Measurements from ENCODE around the gene SLC43A2. TPM values are rescaled to one million over a fixed set of nuclear protein-coding genes. Genes with fewer than 3 reads are reported as not detected.

Gene SLC43A2
- total RNA-seq, 1 donor from 2014 or later = 39.9 TPM

DNA sequence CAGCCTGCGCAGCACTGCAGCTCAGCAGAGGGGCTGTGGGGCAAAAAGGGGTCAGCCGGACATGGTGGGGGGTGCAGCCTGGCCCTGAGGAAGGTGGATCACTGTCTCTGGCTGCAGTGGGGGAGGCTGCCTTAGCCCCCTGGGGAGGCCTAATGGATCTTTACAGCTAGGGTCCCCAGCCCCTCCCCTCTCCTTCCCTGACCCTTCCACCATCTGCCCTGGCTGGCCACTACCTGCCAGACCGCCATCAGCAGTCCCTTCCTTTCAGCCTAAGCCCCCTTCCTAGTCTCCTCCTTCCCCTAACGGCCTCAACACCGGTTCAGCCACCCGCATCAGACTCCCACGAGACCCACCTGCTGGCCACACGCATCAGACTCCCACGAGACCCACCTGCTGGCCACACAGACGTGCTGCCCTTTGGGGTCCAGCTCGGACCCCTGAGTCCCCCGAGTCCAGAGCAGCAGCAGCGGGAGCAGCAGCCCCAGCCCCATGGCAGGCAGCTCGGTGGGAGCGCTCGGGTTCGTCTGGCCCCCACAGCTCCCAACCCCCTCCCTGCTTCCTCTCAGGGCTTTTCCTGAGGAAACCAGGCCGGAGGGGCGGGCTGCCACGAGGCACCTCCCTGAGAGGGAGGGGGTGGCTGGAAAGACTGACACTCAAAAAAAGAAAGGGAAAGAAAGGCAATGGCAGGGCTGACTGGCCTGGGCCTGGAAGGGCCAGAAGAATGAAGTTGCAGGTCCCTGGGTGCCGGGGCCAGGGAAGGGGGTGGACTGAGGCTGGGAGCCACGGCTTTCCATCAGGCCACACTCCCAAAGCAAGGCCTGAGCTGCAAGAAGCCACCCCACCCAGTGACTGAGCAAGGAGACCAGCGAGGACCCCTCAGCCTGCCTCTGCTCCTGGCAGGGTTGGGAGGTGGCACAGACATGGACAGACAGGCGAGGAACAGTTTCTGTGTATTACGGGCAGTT lies 16.9 kb upstream of the SLC43A2 start, which contains the start of gene SCARF1:
TSS of gene SCARF1 (minus strand) at position 526 of the 965 bp plus-strand sequence. CDS start at position 491, 35 bp downstream.
- H3K27ac ChIP-seq = peak within 1 kb of the TSS; percentile 84
- peak; percentile 82 for DNase-seq
- peaks cover 3% of the 10 kb centered on the region for H3K36me3 ChIP-seq
- H3K9me3 ChIP-seq = no peaks in the 10 kb centered on the region
- intact Hi-C loops (cut with DNase I) = no loop called here
- H3K4me3 ChIP-seq = peak within 1 kb of the TSS; percentile 51
- TF ChIP-seq, protein P1, sequence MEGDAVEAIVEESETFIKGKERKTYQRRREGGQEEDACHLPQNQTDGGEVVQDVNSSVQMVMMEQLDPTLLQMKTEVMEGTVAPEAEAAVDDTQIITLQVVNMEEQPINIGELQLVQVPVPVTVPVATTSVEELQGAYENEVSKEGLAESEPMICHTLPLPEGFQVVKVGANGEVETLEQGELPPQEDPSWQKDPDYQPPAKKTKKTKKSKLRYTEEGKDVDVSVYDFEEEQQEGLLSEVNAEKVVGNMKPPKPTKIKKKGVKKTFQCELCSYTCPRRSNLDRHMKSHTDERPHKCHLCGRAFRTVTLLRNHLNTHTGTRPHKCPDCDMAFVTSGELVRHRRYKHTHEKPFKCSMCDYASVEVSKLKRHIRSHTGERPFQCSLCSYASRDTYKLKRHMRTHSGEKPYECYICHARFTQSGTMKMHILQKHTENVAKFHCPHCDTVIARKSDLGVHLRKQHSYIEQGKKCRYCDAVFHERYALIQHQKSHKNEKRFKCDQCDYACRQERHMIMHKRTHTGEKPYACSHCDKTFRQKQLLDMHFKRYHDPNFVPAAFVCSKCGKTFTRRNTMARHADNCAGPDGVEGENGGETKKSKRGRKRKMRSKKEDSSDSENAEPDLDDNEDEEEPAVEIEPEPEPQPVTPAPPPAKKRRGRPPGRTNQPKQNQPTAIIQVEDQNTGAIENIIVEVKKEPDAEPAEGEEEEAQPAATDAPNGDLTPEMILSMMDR (IDR thresholded peaks at IDR 0.05) = no peak
- H3K4me1 ChIP-seq = peaks cover 54% of the 10 kb centered on the region
- no peaks in the 10 kb centered on the region for H3K27me3 ChIP-seq
- ATAC-seq = no peak

DNA sequence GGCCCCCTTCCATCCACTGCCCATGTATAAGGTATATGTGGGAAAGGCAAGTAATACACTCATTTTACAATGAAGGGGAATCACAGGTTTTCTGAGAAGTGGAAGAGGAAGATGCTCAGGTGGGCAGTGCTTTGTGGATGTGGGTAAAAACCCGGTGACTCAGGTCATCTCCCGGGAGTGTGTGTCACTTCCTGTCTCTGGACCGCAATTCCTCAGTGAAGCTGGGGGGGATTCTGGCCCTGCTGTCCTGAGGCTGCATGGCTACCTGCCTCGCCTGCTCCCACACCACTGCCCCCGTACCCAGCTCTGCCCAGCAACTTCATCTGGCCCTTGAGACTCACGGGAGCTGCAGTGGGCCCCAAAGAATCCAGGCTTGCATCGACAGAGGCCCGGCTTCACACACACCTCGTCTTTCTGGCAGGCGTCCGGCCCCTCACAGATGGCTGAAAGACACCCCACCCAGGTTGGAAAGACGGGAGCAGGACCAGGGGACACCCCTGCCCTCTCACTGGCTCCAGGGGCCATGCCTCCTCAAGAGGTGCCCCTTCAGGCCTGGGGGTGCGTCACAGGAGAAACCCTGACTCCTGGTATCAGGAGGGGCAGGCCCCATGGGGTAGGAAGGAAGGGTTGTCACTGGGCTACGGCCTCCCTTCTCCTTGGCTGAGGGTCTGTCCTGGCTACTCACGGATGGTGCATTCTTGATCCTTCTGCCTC lies 16.0 kb upstream of the SLC43A2 start:
- DNase-seq (no peak), ATAC-seq (no peak)
- peak overlapping the region; percentile 51 for H3K4me3 ChIP-seq
- H3K27ac ChIP-seq = peak overlapping the region; percentile 84
- H3K27me3 ChIP-seq = no peaks in the 10 kb centered on the region
- TF ChIP-seq, protein P1 (IDR thresholded peaks at IDR 0.05) = no peak
- H3K4me1 ChIP-seq = peaks cover 51% of the 10 kb centered on the region
- intact Hi-C loops (cut with DNase I) = no loop called here
- H3K36me3 ChIP-seq = no peaks in the 10 kb centered on the region
- H3K9me3 ChIP-seq = no peaks in the 10 kb centered on the region

DNA sequence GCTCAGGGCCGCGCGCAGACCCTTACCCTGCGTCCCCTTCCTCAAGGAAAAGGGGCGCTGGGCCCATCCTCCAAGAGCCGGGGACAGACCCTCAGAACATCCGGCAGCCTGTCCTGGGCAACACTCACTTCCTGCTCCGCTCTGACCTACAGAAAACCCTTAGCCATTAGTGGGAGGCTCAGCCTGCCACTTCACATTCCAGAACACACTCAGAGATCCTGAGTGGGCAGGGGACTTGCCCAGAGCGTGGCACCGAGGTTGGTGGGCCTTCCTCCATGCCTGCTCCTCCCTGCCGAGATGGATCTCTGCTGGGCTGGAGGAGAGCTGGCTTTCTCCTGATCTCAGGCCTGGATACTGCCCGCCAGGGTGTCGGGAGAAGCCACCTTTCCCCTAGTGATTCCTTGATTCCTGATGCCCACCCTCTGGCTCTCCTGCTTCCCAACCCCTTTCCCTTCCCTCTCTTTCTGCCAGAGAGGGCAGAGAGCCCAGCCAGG lies 15.4 kb upstream of the SLC43A2 start:
- DNase-seq = peak; percentile 80

DNA sequence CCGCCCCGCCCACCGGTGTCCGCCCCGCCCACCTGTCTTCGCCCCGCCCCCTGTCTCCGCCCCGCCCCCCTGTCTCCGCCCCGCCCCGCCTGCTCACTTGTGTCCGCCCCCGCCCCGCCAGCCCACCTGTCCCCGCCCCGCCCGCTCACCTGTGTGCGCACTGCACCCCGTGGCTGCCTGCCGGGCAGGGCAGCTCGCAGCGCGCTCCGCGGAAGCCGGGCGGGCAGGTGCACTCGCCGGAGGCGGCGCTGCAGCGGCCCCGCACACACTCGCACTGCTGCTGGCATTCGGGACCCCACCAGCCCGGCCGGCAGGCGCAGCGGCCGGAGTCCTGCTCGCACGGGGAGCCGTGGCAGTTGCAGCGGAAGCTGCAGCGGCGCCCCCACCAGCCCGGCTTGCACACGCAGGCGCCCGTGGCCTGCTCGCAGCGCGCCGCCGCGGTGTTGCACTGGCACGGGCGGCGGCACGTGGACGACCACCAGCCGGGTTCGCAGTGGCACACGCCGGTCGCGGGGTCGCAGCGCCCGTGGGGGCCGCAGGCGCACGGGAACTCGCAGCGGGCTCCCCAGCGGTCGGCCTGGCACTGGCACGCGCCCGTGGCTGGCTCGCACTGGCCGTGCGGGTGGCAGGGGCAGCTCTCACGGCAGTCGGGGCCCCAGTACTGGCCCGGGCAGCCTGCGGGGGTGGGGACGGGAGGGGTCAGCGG lies 14.8 kb upstream of the SLC43A2 start:
- DNase-seq (peak; percentile 92), ATAC-seq (peak; percentile 63)
- Histone ChIP-seq H3K27me3 (no peaks in the 10 kb centered on the region), H3K9me3 (no peaks in the 10 kb centered on the region), H3K27ac (peak overlapping the region; percentile 84), H3K4me1 (peaks cover 50% of the 10 kb centered on the region), H3K4me3 (peak overlapping the region; percentile 51), H3K36me3 (no peaks in the 10 kb centered on the region)
- TF ChIP-seq, protein P1 (IDR thresholded peaks at IDR 0.05) = peak; percentile 30
- intact Hi-C loops (cut with DNase I) = no loop called here

More for the DNA sequence above, 15.4 kb upstream of the SLC43A2 start:
- intact Hi-C loops (cut with DNase I) = no loop called here
- TF ChIP-seq, protein P1 (IDR thresholded peaks at IDR 0.05) = no peak
- Histone ChIP-seq H3K27me3 (no peaks in the 10 kb centered on the region), H3K9me3 (no peaks in the 10 kb centered on the region), H3K4me1 (peaks cover 51% of the 10 kb centered on the region), H3K27ac (peak overlapping the region; percentile 84), H3K4me3 (peak overlapping the region; percentile 51), H3K36me3 (no peaks in the 10 kb centered on the region)
- peak; percentile 37 for ATAC-seq

DNA sequence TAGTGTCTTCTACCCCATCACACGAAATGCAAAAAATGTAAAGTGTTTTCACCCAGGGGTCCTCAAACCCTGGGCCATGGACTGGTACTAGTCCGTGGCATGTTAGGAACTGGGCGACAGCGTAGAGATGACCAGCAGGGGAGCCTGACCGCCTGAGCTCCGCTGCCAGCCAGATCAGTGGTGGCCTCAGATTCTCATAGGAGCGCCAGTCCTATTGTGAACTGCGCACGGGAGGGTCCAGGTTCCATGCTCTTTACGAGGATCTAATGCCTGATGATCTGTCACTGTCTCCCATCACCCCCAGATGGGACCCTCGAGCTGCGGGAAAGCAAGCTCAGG lies 12.4 kb upstream of the SLC43A2 start:
- Histone ChIP-seq H3K36me3 (peaks cover 13% of the 10 kb centered on the region), H3K27ac (no peak overlapping the region), H3K27me3 (no peaks in the 10 kb centered on the region), H3K4me1 (peaks cover 26% of the 10 kb centered on the region), H3K4me3 (no peak overlapping the region), H3K9me3 (no peaks in the 10 kb centered on the region)
- intact Hi-C loops (cut with DNase I) = no loop called here
- ATAC-seq (no peak), DNase-seq (no peak)
- TF ChIP-seq, protein P1 (IDR thresholded peaks at IDR 0.05) = no peak
